ENCODE data around the gene FIGNL2.

FIGNL2 gene

GRCh38 chr12:51829641-51830040, 18.9 kb downstream of the FIGNL2 start:
- DNase-seq (ENCODE audit: low read depth), result no peak
- no peak for TF ChIP-seq CTCF (IDR thresholded peaks at IDR 0.05; ENCODE audit: control insufficient read depth, insufficient read depth, low read depth, low read length, missing control alignments)
- H3K4me3 ChIP-seq (ENCODE audit: control insufficient read depth, low read depth, low read length), result no peak overlapping the region

GRCh38 chr12:51829011-51829481, 19.5 kb downstream of the FIGNL2 start:
- DNase-seq (ENCODE audit: low read depth), result no peak
- no peak overlapping the region for H3K4me3 ChIP-seq (ENCODE audit: control insufficient read depth, low read depth, low read length)
- TF ChIP-seq CTCF (IDR thresholded peaks at IDR 0.05; ENCODE audit: control insufficient read depth, insufficient read depth, low read depth, low read length, missing control alignments), result no peak

DNA sequence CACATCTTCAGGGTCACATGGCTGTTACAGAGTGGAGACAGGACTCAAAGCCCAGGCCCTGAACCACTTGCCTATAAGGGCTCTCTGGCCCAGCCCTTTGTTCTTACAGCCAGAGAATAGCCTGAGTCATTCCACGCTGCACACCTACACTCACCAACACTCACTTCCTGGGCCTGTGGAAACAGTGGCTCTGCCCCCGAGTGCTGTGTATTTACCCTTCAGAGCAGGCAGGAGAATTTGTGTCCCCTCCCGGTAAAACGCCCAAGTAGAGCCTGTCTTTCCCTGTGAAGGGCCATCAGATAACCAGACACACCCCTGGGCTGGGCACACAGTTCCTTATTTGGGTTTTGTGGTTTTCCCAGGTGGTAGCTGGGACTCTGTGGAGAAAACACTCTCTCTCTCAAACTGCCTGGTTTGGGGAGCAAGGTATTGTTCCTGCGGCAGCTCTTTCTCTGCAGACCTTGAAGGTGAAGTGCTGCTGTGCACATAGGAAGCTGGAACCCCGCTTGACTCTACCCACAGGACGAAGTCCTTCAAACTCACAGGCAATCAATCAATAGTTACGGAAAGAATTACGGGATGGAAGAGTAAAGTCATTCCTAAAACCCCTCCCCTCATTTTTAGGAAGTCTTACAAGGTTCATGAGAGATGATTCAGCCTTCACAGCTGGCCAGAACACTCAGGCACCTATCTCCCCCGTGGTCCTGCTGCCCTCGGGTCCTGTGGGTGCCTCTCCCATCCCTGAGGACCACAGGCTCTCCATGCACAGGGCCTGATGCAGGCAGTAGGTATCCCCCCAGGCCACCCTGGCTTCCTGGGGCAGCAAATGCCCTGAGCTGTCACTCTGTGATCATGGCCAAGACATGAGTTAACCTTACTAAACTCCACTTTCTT, 20.3 kb downstream of the FIGNL2 start:
- H3K4me3 ChIP-seq (ENCODE audit: control insufficient read depth, low read depth, low read length), result no peak overlapping the region
- no peak for DNase-seq (ENCODE audit: low read depth)
- no peak for TF ChIP-seq CTCF (IDR thresholded peaks at IDR 0.05; ENCODE audit: control insufficient read depth, insufficient read depth, low read depth, low read length, missing control alignments)

DNA sequence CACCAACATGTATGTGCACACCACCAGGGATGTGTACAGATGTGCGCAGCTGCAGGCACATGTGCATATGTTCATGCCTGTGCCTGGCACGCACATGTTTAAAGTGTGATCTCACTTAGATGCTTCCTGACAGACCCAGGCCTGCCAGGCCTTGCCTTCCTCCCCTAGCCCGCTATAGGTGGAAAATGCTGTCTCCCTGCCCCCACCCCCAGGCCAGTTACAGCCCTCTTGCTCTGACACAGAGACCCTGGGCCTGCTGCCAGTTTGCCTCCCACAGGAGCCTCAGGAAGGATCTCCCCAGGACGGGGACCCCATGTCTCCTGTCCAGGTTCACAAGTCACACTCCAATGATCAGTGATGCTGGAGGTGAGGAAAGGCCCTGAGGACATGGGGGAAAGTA, 21.6 kb downstream of the FIGNL2 start:
- H3K4me3 ChIP-seq (ENCODE audit: control insufficient read depth, low read depth, low read length), result no peak overlapping the region
- no peak for DNase-seq (ENCODE audit: low read depth)
- no peak for TF ChIP-seq CTCF (IDR thresholded peaks at IDR 0.05; ENCODE audit: control insufficient read depth, insufficient read depth, low read depth, low read length, missing control alignments)

DNA sequence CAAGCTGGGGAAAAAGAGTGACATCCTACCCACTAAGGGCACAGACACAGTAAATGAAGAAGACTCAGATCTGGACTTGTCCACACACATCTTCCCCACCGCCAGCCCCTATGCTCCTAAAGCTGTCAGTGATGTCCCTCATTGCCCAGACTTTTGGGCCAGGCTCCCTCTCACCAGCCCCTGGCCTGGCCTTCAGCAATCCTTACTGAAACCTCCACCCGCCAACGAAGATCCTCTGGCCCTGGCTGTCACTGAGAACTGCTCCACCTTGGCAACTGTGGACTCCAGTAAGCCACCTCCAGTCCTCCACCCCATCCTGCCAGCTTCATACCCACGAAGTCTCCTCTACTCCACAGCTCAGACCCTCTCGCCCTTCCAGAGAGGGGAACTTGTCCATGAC, 23.3 kb downstream of the FIGNL2 start:
- no peak for DNase-seq (ENCODE audit: low read depth)
- no peak for TF ChIP-seq CTCF (IDR thresholded peaks at IDR 0.05; ENCODE audit: control insufficient read depth, insufficient read depth, low read depth, low read length, missing control alignments)
- H3K4me3 ChIP-seq (ENCODE audit: control insufficient read depth, low read depth, low read length), result no peak overlapping the region

DNA sequence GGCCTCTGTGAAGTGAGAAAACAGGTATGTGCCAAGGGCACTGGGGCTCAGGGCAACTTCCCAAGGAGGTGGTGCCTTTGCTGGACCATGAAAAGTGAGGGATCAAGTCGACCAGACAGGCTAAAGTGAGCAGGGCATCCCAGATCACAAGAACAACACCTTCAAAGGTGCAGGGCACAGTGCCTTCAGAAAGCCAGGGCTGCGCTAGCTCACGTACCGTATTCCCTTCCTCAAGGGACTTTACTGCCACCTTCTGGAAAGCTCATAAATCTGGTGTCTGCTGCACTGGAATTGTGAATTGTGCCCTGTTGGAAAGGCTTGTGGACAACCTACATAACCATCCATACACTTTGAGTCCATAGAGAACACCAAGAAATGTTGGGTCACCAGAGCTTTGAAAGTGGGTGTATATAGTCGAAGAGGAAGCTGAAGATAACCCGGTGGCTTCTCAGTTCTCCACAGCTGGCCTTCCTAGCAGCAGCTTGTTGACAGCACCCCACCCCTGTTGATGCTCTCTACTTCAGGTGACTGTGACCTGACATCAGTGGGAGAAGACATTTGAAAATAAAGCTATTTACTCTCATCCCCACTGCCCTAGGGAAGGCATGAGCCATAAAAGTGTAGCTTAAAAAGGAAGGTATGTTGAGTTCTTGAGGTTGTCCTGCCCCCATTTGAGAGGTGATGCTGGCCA, 24.5 kb downstream of the FIGNL2 start:
- peak; percentile 78 for TF ChIP-seq CTCF (IDR thresholded peaks at IDR 0.05; ENCODE audit: control insufficient read depth, insufficient read depth, low read depth, low read length, missing control alignments)
- peak; percentile 43 for DNase-seq (ENCODE audit: low read depth)
- no peak overlapping the region for H3K4me3 ChIP-seq (ENCODE audit: control insufficient read depth, low read depth, low read length)

Measured in AG09309 (cell line).